Stimulated activated CD8-positive, alpha-beta memory T cell treated with anti-CD3 and anti-CD28 coated beads, Interleukin-4, amount 100 ng/mL, for 1 hour (primary cell): ENCODE data around the gene SLC5A8.

ENCODE experiments used
- DNase-seq, 2 donors: peaks; one replicate each; pipeline ENCODE4 v3.0.0-alpha.2; 2020; ENCODE audit warnings: low read depth in 2 of 2, low spot score in 1 of 2

SLC5A8 gene, protein sequence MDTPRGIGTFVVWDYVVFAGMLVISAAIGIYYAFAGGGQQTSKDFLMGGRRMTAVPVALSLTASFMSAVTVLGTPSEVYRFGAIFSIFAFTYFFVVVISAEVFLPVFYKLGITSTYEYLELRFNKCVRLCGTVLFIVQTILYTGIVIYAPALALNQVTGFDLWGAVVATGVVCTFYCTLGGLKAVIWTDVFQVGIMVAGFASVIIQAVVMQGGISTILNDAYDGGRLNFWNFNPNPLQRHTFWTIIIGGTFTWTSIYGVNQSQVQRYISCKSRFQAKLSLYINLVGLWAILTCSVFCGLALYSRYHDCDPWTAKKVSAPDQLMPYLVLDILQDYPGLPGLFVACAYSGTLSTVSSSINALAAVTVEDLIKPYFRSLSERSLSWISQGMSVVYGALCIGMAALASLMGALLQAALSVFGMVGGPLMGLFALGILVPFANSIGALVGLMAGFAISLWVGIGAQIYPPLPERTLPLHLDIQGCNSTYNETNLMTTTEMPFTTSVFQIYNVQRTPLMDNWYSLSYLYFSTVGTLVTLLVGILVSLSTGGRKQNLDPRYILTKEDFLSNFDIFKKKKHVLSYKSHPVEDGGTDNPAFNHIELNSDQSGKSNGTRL

DNA sequence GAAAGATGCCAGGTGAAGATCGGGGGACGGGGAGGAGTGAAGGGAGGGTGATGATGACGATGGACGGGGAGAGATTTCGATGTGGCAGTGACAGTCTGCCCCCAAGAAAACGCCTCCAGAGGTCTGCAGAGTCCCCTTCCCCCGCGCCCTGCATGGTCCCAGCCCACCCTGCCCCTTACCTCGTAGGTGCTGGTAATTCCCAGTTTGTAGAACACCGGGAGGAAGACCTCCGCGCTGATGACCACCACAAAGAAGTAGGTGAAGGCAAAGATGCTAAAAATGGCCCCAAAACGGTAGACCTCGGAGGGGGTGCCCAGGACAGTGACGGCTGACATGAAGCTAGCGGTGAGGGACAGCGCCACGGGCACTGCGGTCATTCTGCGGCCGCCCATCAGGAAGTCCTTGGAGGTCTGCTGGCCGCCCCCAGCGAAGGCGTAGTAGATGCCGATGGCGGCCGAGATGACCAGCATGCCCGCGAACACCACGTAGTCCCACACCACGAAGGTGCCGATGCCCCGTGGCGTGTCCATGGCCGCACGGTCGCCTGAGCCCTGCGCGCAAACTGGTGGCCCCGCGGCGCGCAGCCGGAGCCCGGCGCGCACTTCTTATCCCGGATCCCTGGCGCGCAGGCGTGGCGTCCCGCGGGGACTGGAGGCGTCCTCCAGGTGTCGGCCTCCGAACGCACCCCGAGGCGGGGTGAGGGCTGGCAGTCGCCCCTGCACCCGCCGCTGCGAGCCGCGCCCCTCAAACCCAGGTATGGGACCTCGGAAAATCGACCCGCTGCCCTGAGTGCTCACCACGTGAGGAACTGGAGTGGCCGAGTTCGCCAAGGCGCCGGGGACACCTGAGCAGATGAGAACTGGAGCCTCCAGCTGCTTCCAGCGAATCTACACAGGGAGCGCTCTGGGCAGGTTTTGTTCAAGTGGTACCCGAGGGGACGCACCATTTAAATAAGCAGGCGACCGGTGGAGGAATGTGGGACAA is at the start of gene SLC5A8:
TSS of gene SLC5A8 (minus strand) at position 920 of the 984 bp plus-strand sequence. CDS start at position 530, 390 bp downstream.
- DNase-seq = no peak

DNA sequence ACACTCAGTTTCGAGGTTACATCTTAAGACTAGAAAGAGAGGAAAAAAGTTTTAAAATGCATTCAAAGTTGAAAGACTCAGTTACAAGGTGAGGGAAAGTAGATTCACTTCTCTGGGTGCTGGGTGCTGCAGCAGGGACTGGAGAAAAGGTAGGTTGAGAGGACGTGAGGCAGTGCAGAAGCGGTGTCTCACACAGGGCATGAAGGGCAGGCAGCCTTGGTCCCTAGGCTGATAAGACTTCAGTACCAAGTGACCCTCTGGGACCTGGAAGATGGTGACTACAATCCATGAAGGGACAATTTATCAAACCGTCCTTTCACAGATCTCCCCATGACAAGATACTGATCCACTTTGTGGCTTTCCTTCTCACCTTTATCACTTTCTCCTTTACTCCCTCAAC is 47.3 kb upstream of the SLC5A8 start:
- no peak for DNase-seq

DNA sequence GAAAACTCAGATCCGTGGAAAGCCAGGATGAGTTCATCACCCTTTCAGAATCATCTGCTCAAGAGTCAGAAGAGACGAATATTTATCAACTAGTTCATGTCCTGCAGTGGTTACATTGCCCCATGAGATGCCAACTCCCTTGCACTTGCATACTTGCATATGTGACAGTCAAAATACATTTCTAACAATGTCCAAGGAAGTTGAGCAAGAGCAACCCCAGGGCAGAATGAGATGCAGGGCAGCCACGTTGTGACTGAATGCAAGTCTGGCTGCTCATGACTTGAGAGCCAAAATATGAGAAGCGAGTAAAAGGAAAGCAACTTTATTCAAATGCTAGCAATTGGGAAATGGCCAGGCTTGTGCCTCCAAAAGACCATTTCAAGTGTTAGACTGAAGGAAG is 46.2 kb upstream of the SLC5A8 start:
- no peak for DNase-seq

GRCh38 chr12:101243616-101244015 is 33.6 kb upstream of the SLC5A8 start:
- no peak for DNase-seq

- DNase-seq = no peak
Measured at GRCh38 chr12:101243074-101243473, 33.0 kb upstream of the SLC5A8 start.

DNA sequence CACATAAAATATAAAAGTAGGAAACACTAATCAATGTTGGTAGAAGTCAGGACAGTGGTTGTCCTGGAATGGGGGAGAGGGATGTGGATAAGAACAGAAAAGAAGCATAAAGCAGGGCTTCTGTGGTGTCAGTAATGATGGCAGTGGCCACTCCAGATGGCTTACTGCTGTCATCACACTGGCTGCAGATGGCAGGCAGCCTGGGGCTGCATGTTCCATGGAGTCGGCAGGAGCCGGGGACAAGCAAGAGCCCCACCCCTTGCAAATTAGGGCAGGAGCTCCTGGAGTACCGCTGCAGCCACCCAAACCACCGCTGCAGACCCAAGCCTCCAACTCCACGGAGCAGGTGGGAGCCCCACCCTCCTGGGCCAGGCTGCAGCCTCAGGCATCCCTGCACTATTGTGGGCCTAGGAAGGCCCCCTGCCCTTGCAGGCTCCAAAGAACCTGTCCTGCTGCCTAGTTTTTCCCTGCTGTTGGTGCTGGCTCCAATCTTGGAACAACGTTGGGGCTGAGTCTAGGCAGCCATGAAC is 28.8 kb upstream of the SLC5A8 start:
- DNase-seq = no peak

- DNase-seq = no peak
Measured at GRCh38 chr12:101238306-101238705, 28.3 kb upstream of the SLC5A8 start.

GRCh38 chr12:101235686-101236085 is 25.6 kb upstream of the SLC5A8 start:
- DNase-seq = no peak

DNA sequence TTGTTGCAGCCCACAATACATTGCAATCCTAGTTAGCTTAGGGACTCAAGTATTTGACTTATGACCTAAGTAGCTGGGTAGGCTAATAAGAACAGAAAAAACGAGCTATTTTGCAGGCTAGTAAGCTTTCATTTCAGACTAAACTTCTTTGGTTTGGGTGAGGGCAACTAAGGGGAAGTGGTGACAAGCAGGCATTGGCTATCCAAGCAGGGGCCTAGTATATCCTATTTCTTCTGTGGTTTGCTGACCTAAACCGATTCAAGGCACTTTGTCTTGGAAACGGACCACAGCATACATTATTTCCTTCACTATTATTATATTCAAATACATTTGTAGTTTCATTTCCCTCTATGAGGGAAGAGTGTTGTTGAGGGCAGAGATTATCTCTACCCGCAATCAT is 21.6 kb upstream of the SLC5A8 start:
- no peak for DNase-seq

DNA sequence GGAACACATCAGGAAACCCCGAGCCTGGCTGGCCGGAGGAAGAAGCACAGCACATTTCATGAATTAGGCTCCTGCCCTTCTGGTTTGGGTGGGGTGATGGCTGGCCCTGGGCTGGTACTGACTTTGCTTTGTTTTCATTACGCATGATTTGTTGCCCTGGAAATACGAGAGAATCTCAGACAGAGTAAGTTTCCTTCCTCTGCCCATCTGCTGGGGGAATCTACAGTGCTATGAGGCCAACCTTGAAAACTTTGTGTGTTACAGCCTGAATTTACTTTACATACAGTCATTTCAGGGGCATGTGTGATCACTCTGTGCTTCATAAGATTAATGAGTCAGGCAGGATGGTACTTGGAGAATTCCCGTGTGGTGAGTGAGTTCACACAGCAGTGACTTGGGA is 20.5 kb upstream of the SLC5A8 start:
- DNase-seq = no peak

GRCh38 chr12:101229841-101230241 is 19.8 kb upstream of the SLC5A8 start:
- no peak for DNase-seq

DNA sequence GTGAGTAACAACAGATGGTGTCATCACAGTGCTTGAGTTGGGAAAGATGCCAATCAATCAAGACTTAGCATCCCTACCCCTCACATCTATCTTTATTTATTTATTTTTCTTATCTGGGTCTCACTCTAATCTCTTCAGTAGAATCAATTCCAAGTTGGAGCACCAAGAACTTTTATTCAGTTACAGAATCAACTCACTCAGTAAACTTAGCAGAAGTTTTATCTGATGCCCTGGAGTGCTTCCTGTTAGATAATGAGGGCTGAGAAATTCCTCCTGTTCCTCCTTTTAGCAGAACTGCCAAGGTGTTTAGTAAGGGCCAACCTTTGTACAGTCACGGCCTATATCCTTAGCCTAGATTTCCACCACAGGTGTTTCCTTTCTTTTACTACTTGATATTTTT is 11.3 kb upstream of the SLC5A8 start:
- DNase-seq = no peak

- DNase-seq = no peak
Measured at GRCh38 chr12:101216810-101217209, 6.8 kb upstream of the SLC5A8 start.

- DNase-seq = no peak
Measured at GRCh38 chr12:101207086-101207780, 2.8 kb downstream of the SLC5A8 start.

DNA sequence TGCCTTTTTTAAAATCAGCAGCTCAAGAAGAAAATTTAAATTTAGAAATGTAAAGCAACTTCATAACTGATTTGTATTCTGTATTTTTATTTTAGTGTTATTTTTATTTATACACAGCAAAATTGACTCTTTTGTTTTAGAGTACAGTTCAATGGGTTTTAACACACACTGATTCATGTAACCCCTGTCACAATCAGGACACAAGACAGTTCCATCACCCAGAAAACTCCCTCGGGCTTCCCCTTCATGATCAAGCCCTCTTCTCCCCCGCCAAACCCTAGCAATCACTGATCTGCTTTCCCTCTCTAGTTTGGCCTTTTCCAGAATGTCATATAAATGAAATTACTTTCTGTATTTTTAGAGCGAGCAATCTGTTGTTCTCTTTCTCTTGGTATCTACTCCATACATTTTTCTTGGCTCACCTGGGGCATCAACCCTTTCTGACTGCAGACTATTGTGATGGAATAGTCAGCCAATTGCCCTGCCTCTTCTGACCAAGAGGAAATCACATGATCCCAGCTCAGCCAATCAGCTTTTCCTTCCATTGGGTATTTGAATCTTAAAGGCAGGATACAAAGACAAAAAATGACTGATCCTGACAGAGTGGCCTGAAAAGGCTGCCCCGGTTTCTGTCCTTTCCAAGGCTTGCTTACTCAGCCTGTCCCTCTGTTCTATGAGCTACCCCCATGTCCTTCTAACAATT is 5.3 kb downstream of the SLC5A8 start:
- no peak for DNase-seq

GRCh38 chr12:101200824-101201223 is 9.2 kb downstream of the SLC5A8 start:
- DNase-seq = no peak

GRCh38 chr12:101200145-101200544 is 9.9 kb downstream of the SLC5A8 start:
- DNase-seq = no peak

DNA sequence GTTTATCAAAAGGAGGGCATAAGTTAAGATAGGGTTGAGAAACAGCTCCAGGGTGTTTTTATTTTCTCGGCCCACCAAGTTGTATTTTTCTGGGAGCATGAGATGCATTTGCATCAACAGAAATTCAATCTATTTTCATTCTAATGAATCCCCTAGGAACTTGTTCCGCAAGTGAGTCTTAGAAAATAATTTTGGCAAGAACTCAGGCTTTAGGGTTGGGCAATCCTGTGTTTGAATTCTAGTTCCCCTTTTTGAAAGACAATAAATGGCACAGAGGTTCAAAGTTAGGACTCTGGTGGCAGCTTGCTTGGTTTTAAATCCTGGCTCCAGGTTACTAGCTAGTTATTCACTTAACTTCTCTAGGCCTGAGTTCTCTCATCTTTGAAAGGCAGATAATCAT is 23.7 kb downstream of the SLC5A8 start:
- DNase-seq = no peak

- DNase-seq = no peak
Measured at GRCh38 chr12:101181776-101182175, 28.3 kb downstream of the SLC5A8 start.

GRCh38 chr12:101174541-101174940 is 35.5 kb downstream of the SLC5A8 start:
- no peak for DNase-seq
